ENCODE measurements around the gene NFE2L3.
"Not testable (repeated sequence)": the region's sequence is repeated elsewhere in the genome, so short reads cannot be mapped to it uniquely, and the experiment has no call there.

Gene NFE2L3

GRCh38 chr7:26169271-26169670, 17.3 kb downstream of the NFE2L3 start:
- no peak for DNase-seq

GRCh38 chr7:26170663-26171062, 18.7 kb downstream of the NFE2L3 start:
- no peak for DNase-seq

DNA sequence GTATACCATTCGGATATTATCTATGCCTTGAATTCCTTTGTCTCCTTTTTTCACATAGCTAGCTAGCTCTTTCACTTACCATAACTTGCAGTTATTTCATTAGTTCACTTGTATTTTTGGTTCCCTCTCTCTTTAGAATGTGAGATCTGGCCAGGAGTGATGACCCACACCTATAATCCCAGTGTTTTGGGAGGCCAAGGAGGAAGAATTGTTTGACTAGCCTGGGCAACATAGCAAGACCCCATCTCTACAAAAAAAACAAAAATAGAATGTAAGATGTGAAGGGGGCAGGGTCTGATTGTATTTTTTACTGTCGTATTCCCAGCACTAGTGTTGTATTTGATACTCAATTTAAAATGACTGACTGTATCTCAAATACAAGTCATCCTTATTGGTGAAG, 19.6 kb downstream of the NFE2L3 start:
- DNase-seq, result no peak

DNA sequence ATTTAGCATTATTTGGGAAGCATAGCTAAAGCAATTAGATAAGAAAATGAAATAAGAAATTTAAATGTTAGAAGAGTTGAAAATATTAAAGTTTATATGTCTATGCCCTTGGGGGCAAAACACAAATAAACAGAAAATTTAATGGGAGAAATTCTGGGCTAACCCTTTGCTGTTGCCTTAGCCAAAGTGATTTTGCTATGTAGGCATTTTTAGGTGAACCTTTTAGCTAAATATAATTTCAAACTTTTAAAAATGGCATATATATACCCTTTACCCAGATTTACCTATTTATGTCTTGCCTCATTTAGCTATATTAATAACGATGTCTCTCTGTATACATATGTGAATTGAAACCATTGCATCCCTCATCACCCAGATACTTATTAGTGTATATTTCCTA, 20.1 kb downstream of the NFE2L3 start:
- DNase-seq, result no peak

DNA sequence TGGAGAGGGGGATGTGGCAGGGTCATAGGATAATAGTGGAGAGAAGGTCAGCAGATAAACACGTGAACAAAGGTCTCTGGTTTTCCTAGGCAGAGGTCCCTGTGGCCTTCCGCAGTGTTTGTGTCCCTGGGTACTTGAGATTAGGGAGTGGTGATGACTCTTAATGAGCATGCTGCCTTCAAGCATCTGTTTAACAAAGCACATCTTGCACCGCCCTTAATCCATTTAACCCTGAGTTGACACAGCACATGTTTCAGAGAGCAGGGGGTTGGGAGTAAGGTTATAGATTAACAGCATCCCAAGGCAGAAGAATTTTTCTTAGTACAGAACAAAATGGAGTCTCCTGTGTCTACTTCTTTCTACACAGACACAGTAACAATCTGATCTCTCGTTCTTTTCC, 23.9 kb downstream of the NFE2L3 start:
- DNase-seq, result not testable (repeated sequence)

DNA sequence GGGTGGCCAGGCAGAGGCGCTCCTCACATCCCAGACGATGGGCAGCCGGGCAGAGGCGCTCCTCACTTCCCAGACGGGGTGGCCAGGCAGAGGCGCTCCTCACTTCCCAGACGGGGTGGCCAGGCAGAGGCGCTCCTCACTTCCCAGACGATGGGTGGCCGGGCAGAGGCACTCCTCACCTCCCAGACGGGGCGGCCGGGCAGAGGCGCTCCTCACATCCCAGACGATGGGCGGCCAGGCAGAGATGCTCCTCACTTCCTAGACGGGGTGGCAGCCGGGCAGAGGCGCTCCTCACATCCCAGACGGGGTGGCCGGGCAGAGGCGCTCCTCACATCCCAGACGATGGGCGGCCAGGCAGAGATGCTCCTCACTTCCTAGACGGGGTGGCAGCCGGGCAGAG, 24.7 kb downstream of the NFE2L3 start:
- not testable (repeated sequence) for DNase-seq

DNA sequence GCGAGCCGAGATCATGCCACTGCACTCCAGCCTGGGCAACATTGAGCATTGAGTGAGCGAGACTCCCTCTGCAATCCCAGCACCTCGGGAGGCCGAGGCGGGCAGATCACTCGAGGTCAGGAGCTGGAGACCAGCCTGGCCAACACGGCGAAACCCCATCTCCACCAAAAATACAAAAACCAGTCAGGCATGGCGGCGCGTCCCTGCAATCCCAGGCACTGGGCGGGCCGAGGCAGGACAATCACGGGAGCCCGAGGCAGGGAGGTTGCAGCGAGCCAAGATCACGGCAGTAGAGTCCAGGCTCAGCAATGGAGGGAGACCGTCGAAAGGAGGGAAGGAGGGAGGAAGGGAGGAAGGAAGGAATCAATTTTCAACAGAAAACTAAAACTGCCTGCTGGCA, 25.3 kb downstream of the NFE2L3 start:
- DNase-seq, result not testable (repeated sequence)

DNA sequence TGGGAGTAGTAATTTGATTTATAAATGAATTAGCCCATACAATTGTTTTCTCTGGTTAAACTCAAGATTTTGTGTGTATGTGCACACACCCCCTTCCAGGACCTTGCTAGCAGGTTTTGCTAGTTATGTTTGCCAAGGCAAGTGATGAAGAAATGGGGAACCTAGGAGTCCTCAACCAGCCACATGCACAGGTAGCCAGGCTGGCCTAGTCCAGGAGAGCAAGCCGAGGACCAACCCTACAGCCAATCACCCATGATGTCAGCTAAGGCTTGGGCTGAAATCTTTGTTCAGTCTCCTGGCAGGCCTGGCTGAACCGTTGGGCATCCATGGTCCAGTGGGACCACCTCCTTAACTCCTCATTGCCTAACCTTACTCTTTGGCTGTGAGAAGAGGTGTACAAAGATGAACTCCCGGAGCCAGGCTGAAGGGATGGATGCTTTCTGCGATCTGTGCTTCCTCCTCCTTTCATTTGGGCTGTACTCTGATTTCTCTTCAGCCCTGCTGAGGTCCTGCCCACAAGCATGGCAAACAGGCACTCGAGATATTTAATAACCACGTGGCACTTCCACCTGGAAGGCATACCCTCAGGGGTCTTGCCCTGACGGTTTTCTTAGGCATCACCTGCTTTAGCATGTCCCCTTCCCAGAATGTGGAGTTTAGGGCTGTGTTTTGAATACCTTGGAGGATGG, 26.4 kb downstream of the NFE2L3 start:
- no peak for DNase-seq

- no peak for DNase-seq
Measured at GRCh38 chr7:26179422-26179821, 27.4 kb downstream of the NFE2L3 start.

DNA sequence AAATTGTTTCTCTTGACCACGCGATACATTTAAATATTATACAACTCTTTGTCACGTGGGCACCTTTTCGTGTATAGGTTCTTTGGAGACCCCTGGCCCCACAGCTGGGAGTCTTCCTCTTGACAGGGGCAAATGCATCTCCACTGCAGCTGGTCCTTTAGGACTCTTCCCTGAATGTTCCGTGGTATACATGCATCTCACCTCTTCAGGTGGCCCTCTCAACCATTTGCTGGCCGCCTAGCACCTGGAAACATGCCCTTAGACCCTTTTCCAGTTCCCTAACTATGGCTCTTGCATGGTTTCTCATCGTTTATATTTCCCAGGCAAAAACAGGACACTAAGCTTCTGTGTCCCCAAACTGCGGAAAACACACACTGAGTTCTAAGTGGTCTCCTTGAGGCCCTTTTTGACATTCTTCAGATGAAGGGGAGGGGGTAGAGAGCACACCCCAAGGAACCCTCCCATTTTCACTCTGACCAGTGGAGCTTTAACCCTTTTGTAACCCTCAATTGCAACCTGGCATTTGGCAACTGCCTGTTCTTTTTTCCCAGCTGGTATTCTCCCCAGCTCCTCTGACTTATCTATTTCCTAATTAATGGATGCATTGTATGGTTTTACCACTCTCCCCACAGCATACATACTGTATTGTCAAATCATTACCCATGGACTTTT, 28.0 kb downstream of the NFE2L3 start:
- no peak for DNase-seq

- DNase-seq, result no peak
Measured at GRCh38 chr7:26180792-26181198, 28.8 kb downstream of the NFE2L3 start.

DNA sequence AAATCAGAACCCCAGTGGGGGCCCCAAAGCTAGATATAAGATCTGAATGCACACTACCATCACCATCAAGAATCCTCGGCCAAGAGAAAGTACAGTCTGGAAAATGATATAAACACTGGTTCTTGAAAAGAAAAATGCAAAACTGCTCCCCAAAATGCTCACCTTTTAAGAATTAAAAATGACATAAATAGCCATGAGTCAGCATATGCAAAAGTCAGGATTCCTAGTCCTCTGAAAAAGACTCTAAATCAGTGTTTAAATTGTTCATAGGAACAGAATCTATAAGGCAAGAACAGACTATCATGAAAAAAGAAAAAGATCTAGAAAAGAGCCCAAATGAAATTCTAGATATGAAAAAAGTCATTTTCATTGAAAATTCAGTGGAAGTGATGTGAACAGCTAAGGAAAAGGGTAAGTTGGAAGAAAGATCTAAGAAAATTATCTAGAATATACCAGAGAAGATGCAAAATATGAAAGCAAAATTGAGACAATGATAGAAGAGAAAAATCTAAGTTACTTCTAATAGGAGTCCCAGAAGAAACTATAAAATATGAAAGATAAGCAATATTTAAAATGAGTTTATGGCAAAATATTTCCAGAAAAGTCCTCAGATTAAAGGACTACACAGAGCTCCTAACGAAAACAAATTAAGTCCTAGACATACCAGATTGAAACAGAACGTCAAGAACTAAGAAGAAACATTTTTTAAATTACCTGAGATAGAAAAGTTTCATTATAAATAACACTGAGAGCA, 29.7 kb downstream of the NFE2L3 start:
- DNase-seq, result no peak

DNA sequence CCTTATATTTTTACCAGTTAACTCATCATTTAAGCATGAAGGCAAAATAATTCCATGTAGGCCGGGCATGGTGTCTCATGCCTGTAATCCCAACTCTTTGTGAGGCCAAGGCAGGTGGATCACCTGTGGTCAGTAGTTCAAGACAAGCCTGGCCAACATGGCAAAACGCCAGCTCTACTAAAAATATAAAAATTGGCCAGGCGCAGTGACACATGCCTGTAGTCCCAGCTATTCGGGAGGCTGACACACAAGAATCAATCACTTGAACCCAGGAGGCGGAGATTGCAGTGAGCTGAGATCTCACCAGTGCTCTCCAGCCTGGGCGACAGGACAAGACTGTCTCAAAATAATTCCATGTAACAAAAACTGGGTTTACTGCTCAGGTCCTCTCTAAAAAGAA, 30.3 kb downstream of the NFE2L3 start:
- DNase-seq, result no peak

DNA sequence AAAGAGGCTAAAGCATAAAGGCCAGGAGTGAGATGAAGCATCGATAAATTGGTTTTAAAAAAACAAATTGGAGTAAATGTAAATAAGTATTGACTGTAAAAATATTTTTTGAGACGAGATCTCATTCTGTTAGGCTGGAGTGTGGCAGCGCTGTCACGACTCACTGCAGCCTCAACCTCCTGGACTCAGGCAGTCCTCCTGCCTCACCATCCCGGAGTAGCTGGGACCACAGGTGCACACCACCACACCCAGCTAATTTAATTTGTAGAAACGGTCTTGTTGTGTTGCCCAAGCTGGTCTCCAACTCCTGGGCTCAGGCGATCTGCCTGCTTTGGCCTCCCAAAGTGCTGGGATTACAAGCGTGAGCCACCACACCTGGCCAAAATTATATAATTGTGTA, 30.7 kb downstream of the NFE2L3 start:
- DNase-seq, result no peak

- no peak for DNase-seq
Measured at GRCh38 chr7:26183545-26184280, 31.7 kb downstream of the NFE2L3 start.

DNA sequence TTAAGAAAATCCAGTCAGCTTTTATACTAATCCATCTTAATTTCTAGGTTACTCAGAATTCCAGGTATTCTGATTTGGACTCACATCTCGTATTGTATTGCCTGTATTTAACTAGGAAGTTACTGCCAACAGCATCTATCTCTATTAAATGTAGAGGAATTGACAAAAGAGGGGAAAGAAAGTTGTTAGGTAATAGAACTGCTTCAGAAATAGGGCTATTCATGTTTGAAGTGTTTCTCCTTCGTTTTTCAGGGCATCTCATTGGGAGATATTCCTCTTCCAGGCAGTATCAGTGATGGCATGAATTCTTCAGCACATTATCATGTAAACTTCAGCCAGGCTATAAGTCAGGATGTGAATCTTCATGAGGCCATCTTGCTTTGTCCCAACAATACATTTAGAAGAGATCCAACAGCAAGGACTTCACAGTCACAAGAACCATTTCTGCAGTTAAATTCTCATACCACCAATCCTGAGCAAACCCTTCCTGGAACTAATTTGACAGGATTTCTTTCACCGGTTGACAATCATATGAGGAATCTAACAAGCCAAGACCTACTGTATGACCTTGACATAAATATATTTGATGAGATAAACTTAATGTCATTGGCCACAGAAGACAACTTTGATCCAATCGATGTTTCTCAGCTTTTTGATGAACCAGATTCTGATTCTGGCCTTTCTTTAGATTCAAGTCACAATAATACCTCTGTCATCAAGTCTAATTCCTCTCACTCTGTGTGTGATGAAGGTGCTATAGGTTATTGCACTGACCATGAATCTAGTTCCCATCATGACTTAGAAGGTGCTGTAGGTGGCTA, 32.5 kb downstream of the NFE2L3 start:
- DNase-seq, result not testable (repeated sequence)

DNA sequence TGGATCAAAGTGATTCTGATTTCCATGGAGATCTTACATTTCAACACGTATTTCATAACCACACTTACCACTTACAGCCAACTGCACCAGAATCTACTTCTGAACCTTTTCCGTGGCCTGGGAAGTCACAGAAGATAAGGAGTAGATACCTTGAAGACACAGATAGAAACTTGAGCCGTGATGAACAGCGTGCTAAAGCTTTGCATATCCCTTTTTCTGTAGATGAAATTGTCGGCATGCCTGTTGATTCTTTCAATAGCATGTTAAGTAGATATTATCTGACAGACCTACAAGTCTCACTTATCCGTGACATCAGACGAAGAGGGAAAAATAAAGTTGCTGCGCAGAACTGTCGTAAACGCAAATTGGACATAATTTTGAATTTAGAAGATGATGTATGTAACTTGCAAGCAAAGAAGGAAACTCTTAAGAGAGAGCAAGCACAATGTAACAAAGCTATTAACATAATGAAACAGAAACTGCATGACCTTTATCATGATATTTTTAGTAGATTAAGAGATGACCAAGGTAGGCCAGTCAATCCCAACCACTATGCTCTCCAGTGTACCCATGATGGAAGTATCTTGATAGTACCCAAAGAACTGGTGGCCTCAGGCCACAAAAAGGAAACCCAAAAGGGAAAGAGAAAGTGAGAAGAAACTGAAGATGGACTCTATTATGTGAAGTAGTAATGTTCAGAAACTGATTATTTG, 33.3 kb downstream of the NFE2L3 start:
- DNase-seq, result no peak

- no peak for DNase-seq
Measured at GRCh38 chr7:26185844-26186180, 33.8 kb downstream of the NFE2L3 start.

GRCh38 chr7:26186364-26187311, 34.6 kb downstream of the NFE2L3 start:
- DNase-seq, result no peak

DNA sequence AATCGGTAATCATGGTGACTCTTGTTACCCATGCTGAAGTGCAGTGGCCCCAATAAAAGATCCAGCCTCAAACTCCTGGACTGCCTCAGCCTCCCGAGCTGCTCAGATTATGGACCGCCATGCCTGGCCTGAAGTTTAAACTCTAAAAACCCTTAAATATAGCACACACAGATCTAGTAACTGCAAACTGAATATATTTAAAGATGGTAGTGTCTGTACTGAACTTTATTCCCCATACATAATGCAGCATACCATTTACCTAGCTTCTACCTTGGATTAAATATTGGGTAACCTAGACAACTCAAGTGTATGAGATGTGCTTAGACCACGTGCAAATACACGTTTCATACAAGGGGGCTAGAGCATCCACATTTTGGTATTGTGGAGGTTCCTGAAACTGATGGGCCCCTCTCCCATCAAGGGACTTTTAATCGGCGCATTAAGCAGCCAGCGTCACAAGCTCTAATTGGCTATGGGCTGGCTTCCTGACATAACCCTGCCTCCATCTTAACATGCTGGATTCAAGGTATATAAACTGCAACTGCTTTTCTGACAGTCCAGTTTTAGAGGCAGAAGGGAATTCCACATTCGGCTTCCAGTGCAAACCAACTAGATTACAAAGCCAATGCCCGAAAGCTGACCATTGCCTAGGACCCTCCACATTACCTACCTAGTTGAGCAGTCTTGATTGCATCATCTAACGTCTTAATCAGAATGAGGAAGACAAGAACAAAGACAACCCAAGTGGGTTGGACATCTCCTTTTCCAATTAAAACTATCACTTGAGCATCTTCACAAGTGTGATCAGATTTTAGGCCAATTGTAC, 35.6 kb downstream of the NFE2L3 start:
- no peak for DNase-seq
